Measurements from ENCODE around the gene RNASE7. TPM values are rescaled to one million over a fixed set of nuclear protein-coding genes. Genes with fewer than 3 reads are reported as not detected.

RNASE7 gene
- total RNA-seq, 3 donors from 2014 or later (not counting 1 experiment from before 2014, with no cell fraction given): not detected

- ATAC-seq (peak; percentile 55 to 69 (median 68)), DNase-seq (peak in 1 of 2 donors; percentile 84)
- H3K4me3 Mint-ChIP-seq: peak overlapping the region; percentile 88
- no peaks in the 10 kb centered on the region for H3K36me3 ChIP-seq (ENCODE audit: control insufficient read depth, insufficient read depth, low read length)
- H3K27me3 Mint-ChIP-seq (ENCODE audit: low read depth in 2 of 2): peaks cover 72 to 85% of the 10 kb centered on the region in 2 donors
- peak overlapping the region; percentile 12 for H3K4me3 ChIP-seq (ENCODE audit: low read length)
- no peaks in the 10 kb centered on the region for H3K36me3 Mint-ChIP-seq
- no peaks in the 10 kb centered on the region for H3K9me3 ChIP-seq (ENCODE audit: control insufficient read depth, insufficient read depth, low read length)
- peaks cover 35% of the 10 kb centered on the region for H3K27me3 ChIP-seq (ENCODE audit: control insufficient read depth, insufficient read depth, low read length)
- H3K4me1 Mint-ChIP-seq: peaks cover 31 to 41% of the 10 kb centered on the region in 2 donors
- H3K27ac ChIP-seq (ENCODE audit: low read length): no peak overlapping the region
- peak overlapping the region in 1 of 2 donors; percentile 88 for H3K27ac Mint-ChIP-seq
- H3K4me1 ChIP-seq (ENCODE audit: control insufficient read depth, insufficient read depth, low read length): peaks cover 44% of the 10 kb centered on the region
- no peaks in the 10 kb centered on the region for H3K9me3 Mint-ChIP-seq
- intact Hi-C loops (cut with micrococcal nuclease): loop anchor here (1.0 kb wide), 2 partner anchors 24 to 36 kb away; no protein-coding TSS in a partner anchor
- 3% methylated on average over 45 of the region's 45 CpGs for WGBS (ENCODE audit: insufficient coverage)
- TF ChIP-seq CTCF (IDR thresholded peaks at IDR 0.05): peak; percentile 58
Observed at GRCh38 chr14:21068521-21069387, 26.6 kb downstream of the RNASE7 start.

DNA sequence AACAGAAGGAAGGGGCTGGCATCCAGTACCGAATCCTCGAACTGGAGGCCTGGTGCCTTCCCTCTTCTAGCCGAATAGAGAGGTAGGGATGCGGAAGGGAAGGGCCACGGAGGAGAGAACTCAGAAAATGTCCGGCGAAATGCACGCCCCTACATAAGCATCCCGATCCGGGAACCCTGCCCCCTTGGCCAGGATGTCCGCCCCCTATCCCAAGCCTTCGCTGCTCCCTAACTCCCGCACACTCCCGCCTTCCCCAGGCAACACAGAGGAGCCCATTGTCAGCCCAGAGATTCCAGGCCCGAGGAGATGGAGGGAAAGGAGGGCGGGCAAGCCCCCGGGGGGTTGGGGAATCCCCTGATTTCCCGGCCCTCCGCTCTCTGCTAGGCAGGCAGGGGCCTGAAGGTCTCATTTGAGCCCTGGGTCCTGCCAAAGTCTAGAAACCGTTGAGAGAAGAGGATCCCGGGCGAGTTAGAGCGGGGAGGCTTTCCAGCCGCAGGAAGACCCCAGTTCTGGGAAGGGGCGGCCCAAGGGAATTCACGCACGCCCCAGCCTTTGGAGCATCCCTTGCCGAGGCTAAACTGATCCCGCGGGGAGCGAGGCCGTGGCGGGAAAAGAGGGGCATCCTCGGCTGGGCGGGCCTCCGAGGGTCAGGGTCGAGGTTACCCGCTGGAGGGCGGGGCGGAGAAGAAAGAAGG is 27.4 kb downstream of the RNASE7 start:
- H3K27me3 ChIP-seq (ENCODE audit: control insufficient read depth, insufficient read depth, low read length): peaks cover 37% of the 10 kb centered on the region
- intact Hi-C loops (cut with micrococcal nuclease): loop anchor here (2.0 kb wide), 1 partner anchor 17 kb away; no protein-coding TSS in a partner anchor
- no peak overlapping the region for H3K27ac ChIP-seq (ENCODE audit: low read length)
- Mint-ChIP-seq H3K9me3 (no peaks in the 10 kb centered on the region), H3K4me1 (peaks cover 31 to 41% of the 10 kb centered on the region in 2 donors), H3K36me3 (no peaks in the 10 kb centered on the region), H3K4me3 (peak overlapping the region; percentile 88), H3K27ac (peak overlapping the region in 1 of 2 donors; percentile 88), H3K27me3 (ENCODE audit: low read depth in 2 of 2) (peaks cover 72 to 81% of the 10 kb centered on the region in 2 donors)
- 6% methylated on average over 40 of the region's 40 CpGs for WGBS (ENCODE audit: insufficient coverage)
- TF ChIP-seq CTCF (IDR thresholded peaks at IDR 0.05): no peak
- no peaks in the 10 kb centered on the region for H3K9me3 ChIP-seq (ENCODE audit: control insufficient read depth, insufficient read depth, low read length)
- ATAC-seq (peak in 2 of 3 donors; percentile 16 to 29), DNase-seq (peak in 1 of 2 donors; percentile 67)
- H3K4me3 ChIP-seq (ENCODE audit: low read length): peak overlapping the region; percentile 30
- H3K36me3 ChIP-seq (ENCODE audit: control insufficient read depth, insufficient read depth, low read length): no peaks in the 10 kb centered on the region
- peaks cover 44% of the 10 kb centered on the region for H3K4me1 ChIP-seq (ENCODE audit: control insufficient read depth, insufficient read depth, low read length)

- TF ChIP-seq CTCF (IDR thresholded peaks at IDR 0.05): no peak
- Mint-ChIP-seq H3K27me3 (ENCODE audit: low read depth in 2 of 2) (peaks cover 70 to 77% of the 10 kb centered on the region in 2 donors), H3K9me3 (no peaks in the 10 kb centered on the region), H3K36me3 (no peaks in the 10 kb centered on the region), H3K27ac (peak within 1 kb of the TSS; percentile 51 to 88), H3K4me1 (peaks cover 31 to 41% of the 10 kb centered on the region in 2 donors), H3K4me3 (peak within 1 kb of the TSS; percentile 89)
- peak within 1 kb of the TSS; percentile 30 for H3K4me3 ChIP-seq (ENCODE audit: low read length)
- peaks cover 37% of the 10 kb centered on the region for H3K27me3 ChIP-seq (ENCODE audit: control insufficient read depth, insufficient read depth, low read length)
- under 1% methylated on average over 63 of the region's 63 CpGs for WGBS (ENCODE audit: insufficient coverage)
- ATAC-seq (peak; percentile 9 to 18 (median 14)), DNase-seq (peak in 1 of 2 donors; percentile 61)
- intact Hi-C loops (cut with micrococcal nuclease): loop anchor here (2.0 kb wide), 1 partner anchor 17 kb away; no protein-coding TSS in a partner anchor
- H3K36me3 ChIP-seq (ENCODE audit: control insufficient read depth, insufficient read depth, low read length): no peaks in the 10 kb centered on the region
- H3K4me1 ChIP-seq (ENCODE audit: control insufficient read depth, insufficient read depth, low read length): peaks cover 44% of the 10 kb centered on the region
- no peak within 1 kb of the TSS for H3K27ac ChIP-seq (ENCODE audit: low read length)
- no peaks in the 10 kb centered on the region for H3K9me3 ChIP-seq (ENCODE audit: control insufficient read depth, insufficient read depth, low read length)
Observed at GRCh38 chr14:21070083-21070609, 28.0 kb downstream of the RNASE7 start, which contains the start of gene ARHGEF40. Gene ARHGEF40, plus strand, starts transcription at chr14:21070304. Its CDS starts 93 bp downstream, at chr14:21070397.
